H1 (cell line): ENCODE measurements around the gene AURKB.

Experiments
- POLR2AphosphoS5 ChIP-seq: IDR thresholded peaks from 2 replicates; pipeline ENCODE4 v1.6.1; 2011; ENCODE audit warnings: low read depth, low read length
- RXRA ChIP-seq: IDR thresholded peaks from 2 replicates; pipeline ENCODE4 v1.6.1; 2011; ENCODE audit warnings: low read depth, mild to moderate bottlenecking, low read length, moderate library complexity; ENCODE audit not compliant: insufficient read depth
- TCF12 ChIP-seq: IDR thresholded peaks from 2 replicates; pipeline ENCODE4 v1.6.1; 2011; ENCODE audit warnings: low read depth, mild to moderate bottlenecking, low read length
- TF ChIP-seq, protein P1 (sequence below), 3 experiments: IDR thresholded peaks; 1 replicate in 2 of 3; 2 replicates in 1 of 3; pipeline versions ENCODE4 v1.5.1 to v1.6.1; 2011; ENCODE audit warnings: low read length in 3 of 3, mild to moderate bottlenecking in 3 of 3, inconsistent platforms in 2 of 3, low read depth in 1 of 3, moderate library complexity in 1 of 3; ENCODE audit not compliant: insufficient read depth in 1 of 3; ENCODE audit errors: control extremely low read depth in 1 of 3

DNA sequence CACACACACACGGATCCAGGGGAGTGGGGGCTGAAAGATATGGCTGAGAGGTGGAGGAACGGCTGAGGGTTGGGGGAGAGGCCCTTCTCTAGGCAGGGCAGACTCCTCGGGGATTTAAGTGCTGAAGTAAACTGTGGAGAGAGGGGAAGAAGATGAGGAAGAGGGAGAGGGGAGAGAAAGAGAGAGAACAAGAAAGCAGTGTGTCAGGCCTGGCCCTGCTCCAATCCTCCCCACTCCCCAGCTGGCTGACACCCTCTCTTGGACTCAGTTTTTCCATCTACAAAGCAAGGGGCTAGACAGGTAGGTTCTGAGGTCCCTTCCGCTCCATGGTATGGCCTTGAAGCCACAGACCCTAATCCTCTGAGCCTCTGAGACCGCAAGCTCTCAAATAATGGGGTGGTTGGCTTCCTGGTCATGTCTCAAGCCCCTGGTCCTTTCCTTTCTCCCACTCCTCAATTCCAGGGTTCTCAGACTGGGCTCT, 49.6 kb downstream of the AURKB start:
- TF ChIP-seq TCF12 (no peak), POLR2AphosphoS5 (no peak), RXRA (no peak)
- TF ChIP-seq, protein P1, sequence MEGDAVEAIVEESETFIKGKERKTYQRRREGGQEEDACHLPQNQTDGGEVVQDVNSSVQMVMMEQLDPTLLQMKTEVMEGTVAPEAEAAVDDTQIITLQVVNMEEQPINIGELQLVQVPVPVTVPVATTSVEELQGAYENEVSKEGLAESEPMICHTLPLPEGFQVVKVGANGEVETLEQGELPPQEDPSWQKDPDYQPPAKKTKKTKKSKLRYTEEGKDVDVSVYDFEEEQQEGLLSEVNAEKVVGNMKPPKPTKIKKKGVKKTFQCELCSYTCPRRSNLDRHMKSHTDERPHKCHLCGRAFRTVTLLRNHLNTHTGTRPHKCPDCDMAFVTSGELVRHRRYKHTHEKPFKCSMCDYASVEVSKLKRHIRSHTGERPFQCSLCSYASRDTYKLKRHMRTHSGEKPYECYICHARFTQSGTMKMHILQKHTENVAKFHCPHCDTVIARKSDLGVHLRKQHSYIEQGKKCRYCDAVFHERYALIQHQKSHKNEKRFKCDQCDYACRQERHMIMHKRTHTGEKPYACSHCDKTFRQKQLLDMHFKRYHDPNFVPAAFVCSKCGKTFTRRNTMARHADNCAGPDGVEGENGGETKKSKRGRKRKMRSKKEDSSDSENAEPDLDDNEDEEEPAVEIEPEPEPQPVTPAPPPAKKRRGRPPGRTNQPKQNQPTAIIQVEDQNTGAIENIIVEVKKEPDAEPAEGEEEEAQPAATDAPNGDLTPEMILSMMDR (IDR thresholded peaks at IDR 0.05; ENCODE audit: control extremely low read depth in 1 of 3, insufficient read depth in 1 of 3, low read depth in 1 of 3, low read length in 3 of 3): no peak
